SHP77 treated with DMSO at 0.1 percent for 48 hours (cell line): ENCODE measurements around the gene ZFYVE26.
"Not testable (repeated sequence)": the region's sequence is repeated elsewhere in the genome, so short reads cannot be mapped to it uniquely, and the experiment has no call there.

Source experiments
- DNase-seq: peaks from one replicate; lab custom pipeline; 2025; lab: John Stamatoyannopoulos, UW

The ZFYVE26 gene

GRCh38 chr14:67749341-67750084, 66.9 kb downstream of the ZFYVE26 start:
- no peak for DNase-seq

GRCh38 chr14:67748312-67748711, 68.1 kb downstream of the ZFYVE26 start:
- no peak for DNase-seq

GRCh38 chr14:67746927-67747326, 69.5 kb downstream of the ZFYVE26 start:
- no peak for DNase-seq

GRCh38 chr14:67744046-67744445, 72.3 kb downstream of the ZFYVE26 start:
- no peak for DNase-seq

- DNase-seq, result no peak
These were observed 77.5 kb downstream of the ZFYVE26 start for GRCh38 chr14:67738740-67739504.

GRCh38 chr14:67736771-67737170, 79.6 kb downstream of the ZFYVE26 start:
- no peak for DNase-seq

GRCh38 chr14:67735336-67736147, 80.8 kb downstream of the ZFYVE26 start:
- no peak for DNase-seq

- no peak for DNase-seq
These were observed 81.7 kb downstream of the ZFYVE26 start for GRCh38 chr14:67734675-67735074.

GRCh38 chr14:67733616-67734015, 82.8 kb downstream of the ZFYVE26 start:
- DNase-seq, result peak; percentile 35

GRCh38 chr14:67729072-67729885, 87.1 kb downstream of the ZFYVE26 start:
- DNase-seq, result no peak

GRCh38 chr14:67728258-67728657, 88.1 kb downstream of the ZFYVE26 start:
- no peak for DNase-seq

- no peak for DNase-seq
These were observed 89.0 kb downstream of the ZFYVE26 start for GRCh38 chr14:67727361-67727760.

- no peak for DNase-seq
These were observed 91.2 kb downstream of the ZFYVE26 start for GRCh38 chr14:67725171-67725570.

- DNase-seq, result no peak
These were observed 94.1 kb downstream of the ZFYVE26 start for GRCh38 chr14:67722293-67722692.

GRCh38 chr14:67721875-67722274, 94.5 kb downstream of the ZFYVE26 start:
- no peak for DNase-seq

- no peak for DNase-seq
These were observed 96.5 kb downstream of the ZFYVE26 start for GRCh38 chr14:67719866-67720265.

- DNase-seq, result not testable (repeated sequence)
These were observed 97.0 kb downstream of the ZFYVE26 start for GRCh38 chr14:67719385-67719784.

- no peak for DNase-seq
These were observed 98.1 kb downstream of the ZFYVE26 start for GRCh38 chr14:67718265-67718664.

GRCh38 chr14:67717048-67717447, 99.3 kb downstream of the ZFYVE26 start:
- no peak for DNase-seq

- DNase-seq, result no peak
These were observed 106.2 kb downstream of the ZFYVE26 start for GRCh38 chr14:67710209-67710608.

- not testable (repeated sequence) for DNase-seq
These were observed 106.6 kb downstream of the ZFYVE26 start for GRCh38 chr14:67709796-67710195.

GRCh38 chr14:67709346-67709745, 107.0 kb downstream of the ZFYVE26 start:
- DNase-seq, result not testable (repeated sequence)
